Liver (tissue), 3 donors: ENCODE measurements around the gene MDH1B.

ENCODE experiments used
- CTCF ChIP-seq: fragments of 150-350 bp; IDR thresholded peaks from 2 replicates; pipeline ENCODE4 v1.5.1; 2017; ENCODE audit warnings: improper control_type of control experiment, low read depth, low read length; ENCODE audit not compliant: missing input control
- GABPA ChIP-seq, 2 donors: IDR thresholded peaks in 1 of 2; conservative IDR thresholded peaks in 1 of 2; 2 replicates each; pipeline ENCODE4 v1.6.1; 2016; ENCODE audit warnings: antibody characterized with exemption in 2 of 2, mild to moderate bottlenecking in 1 of 2, moderate library complexity in 1 of 2
- MAX ChIP-seq: IDR thresholded peaks from 2 replicates; pipeline ENCODE4 v1.6.1; 2016; ENCODE audit warnings: antibody characterized with exemption
- YY1 ChIP-seq: IDR thresholded peaks from 2 replicates; pipeline ENCODE4 v1.6.1; 2016; ENCODE audit warnings: antibody characterized with exemption, mild to moderate bottlenecking
- donor health status: healthy.
- donor health status: healthy.

GRCh38 chr2:206700156-206700555 is 65.0 kb downstream of the MDH1B start:
- TF ChIP-seq CTCF (no peak), MAX (no peak), YY1 (no peak), GABPA (IDR thresholded peaks at IDR 0.05 in 1 of 2, conservative IDR thresholded peaks at IDR 0.05 in 1 of 2) (no peak)
